Measurements from ENCODE around the gene ATG2A. TPM values are rescaled to one million over a fixed set of nuclear protein-coding genes. Genes with fewer than 3 reads are reported as not detected.

Gene ATG2A
- total and polyA plus RNA-seq, 9 of the 15 experiments (the other 6 are each of a cell fraction or from before 2014, with no cell fraction given) = 0.25 to 45.9 (median 5.2) TPM

- TF ChIP-seq, protein P1, sequence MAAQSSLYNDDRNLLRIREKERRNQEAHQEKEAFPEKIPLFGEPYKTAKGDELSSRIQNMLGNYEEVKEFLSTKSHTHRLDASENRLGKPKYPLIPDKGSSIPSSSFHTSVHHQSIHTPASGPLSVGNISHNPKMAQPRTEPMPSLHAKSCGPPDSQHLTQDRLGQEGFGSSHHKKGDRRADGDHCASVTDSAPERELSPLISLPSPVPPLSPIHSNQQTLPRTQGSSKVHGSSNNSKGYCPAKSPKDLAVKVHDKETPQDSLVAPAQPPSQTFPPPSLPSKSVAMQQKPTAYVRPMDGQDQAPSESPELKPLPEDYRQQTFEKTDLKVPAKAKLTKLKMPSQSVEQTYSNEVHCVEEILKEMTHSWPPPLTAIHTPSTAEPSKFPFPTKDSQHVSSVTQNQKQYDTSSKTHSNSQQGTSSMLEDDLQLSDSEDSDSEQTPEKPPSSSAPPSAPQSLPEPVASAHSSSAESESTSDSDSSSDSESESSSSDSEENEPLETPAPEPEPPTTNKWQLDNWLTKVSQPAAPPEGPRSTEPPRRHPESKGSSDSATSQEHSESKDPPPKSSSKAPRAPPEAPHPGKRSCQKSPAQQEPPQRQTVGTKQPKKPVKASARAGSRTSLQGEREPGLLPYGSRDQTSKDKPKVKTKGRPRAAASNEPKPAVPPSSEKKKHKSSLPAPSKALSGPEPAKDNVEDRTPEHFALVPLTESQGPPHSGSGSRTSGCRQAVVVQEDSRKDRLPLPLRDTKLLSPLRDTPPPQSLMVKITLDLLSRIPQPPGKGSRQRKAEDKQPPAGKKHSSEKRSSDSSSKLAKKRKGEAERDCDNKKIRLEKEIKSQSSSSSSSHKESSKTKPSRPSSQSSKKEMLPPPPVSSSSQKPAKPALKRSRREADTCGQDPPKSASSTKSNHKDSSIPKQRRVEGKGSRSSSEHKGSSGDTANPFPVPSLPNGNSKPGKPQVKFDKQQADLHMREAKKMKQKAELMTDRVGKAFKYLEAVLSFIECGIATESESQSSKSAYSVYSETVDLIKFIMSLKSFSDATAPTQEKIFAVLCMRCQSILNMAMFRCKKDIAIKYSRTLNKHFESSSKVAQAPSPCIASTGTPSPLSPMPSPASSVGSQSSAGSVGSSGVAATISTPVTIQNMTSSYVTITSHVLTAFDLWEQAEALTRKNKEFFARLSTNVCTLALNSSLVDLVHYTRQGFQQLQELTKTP (IDR thresholded peaks at IDR 0.05; ENCODE audit: low read depth in 1 of 2, partially characterized antibody in 2 of 2) = peak in 1 of 2 experiments; percentile 12
- TF ChIP-seq ZNF668 (CRISPR knock-in tag; IDR thresholded peaks at IDR 0.05) (no peak), PHF21A (IDR thresholded peaks at IDR 0.05; ENCODE audit: borderline replicate concordance, low read depth) (no peak), PCBP1 (IDR thresholded peaks at IDR 0.05; ENCODE audit: low read depth, low read length, poor library complexity, severe bottlenecking) (no peak), ZNF780A (CRISPR knock-in tag; IDR thresholded peaks at IDR 0.05) (no peak), PBX2 (CRISPR knock-in tag; IDR thresholded peaks at IDR 0.05; ENCODE audit: low read depth) (no peak), PBX2 (tag; conservative IDR thresholded peaks at IDR 0.05; ENCODE audit: low read depth) (no peak), NONO (IDR thresholded peaks at IDR 0.05; ENCODE audit: low read depth in 2 of 2, low read length in 1 of 2) (no peak), BHLHE40 (IDR thresholded peaks at IDR 0.05; ENCODE audit: low read length) (0 out of 2 replicates have a peak, but pooled peaks have one; percentile 1), RNF2 (IDR thresholded peaks at IDR 0.05) (no peak; the same call in 1 of the 2 replicates), POLR2G (IDR thresholded peaks at IDR 0.05; ENCODE audit: low read depth, low read length) (no peak), HNRNPLL (IDR thresholded peaks at IDR 0.05; ENCODE audit: low read depth, low read length, poor library complexity, severe bottlenecking) (no peak), ZBTB1 (CRISPR knock-in tag; IDR thresholded peaks at IDR 0.05; ENCODE audit: borderline replicate concordance, low read depth) (no peak), ETS2 (tag; IDR thresholded peaks at IDR 0.05; ENCODE audit: borderline replicate concordance, poor library complexity, severe bottlenecking) (no peak), SETDB1 (IDR thresholded peaks at IDR 0.05; ENCODE audit: low read length) (no peak), ATF1 (CRISPR knock-in tag; IDR thresholded peaks at IDR 0.05) (no peak), ATF1 (tag; IDR thresholded peaks at IDR 0.05) (no peak)
- TF ChIP-seq, protein P2, sequence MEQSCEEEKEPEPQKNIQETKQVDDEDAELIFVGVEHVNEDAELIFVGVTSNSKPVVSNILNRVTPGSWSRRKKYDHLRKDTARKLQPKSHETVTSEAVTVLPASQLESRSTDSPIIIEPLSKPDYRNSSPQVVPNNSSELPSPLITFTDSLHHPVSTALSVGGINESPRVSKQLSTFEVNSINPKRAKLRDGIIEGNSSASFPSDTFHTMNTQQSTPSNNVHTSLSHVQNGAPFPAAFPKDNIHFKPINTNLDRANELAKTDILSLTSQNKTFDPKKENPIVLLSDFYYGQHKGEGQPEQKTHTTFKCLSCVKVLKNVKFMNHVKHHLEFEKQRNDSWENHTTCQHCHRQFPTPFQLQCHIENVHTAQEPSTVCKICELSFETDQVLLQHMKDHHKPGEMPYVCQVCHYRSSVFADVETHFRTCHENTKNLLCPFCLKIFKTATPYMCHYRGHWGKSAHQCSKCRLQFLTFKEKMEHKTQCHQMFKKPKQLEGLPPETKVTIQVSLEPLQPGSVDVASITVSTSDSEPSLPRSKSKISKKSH (CRISPR knock-in tag; IDR thresholded peaks at IDR 0.05) = no peak
- TF ChIP-seq, protein P3, sequence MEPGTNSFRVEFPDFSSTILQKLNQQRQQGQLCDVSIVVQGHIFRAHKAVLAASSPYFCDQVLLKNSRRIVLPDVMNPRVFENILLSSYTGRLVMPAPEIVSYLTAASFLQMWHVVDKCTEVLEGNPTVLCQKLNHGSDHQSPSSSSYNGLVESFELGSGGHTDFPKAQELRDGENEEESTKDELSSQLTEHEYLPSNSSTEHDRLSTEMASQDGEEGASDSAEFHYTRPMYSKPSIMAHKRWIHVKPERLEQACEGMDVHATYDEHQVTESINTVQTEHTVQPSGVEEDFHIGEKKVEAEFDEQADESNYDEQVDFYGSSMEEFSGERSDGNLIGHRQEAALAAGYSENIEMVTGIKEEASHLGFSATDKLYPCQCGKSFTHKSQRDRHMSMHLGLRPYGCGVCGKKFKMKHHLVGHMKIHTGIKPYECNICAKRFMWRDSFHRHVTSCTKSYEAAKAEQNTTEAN (CRISPR knock-in tag; IDR thresholded peaks at IDR 0.05) = no peak
Observed at GRCh38 chr11:64845129-64845775, 71.8 kb downstream of the ATG2A start (continued).

All from K562 (cell line).